Measurements from ENCODE around the gene ACTN3.

ACTN3 gene

DNA sequence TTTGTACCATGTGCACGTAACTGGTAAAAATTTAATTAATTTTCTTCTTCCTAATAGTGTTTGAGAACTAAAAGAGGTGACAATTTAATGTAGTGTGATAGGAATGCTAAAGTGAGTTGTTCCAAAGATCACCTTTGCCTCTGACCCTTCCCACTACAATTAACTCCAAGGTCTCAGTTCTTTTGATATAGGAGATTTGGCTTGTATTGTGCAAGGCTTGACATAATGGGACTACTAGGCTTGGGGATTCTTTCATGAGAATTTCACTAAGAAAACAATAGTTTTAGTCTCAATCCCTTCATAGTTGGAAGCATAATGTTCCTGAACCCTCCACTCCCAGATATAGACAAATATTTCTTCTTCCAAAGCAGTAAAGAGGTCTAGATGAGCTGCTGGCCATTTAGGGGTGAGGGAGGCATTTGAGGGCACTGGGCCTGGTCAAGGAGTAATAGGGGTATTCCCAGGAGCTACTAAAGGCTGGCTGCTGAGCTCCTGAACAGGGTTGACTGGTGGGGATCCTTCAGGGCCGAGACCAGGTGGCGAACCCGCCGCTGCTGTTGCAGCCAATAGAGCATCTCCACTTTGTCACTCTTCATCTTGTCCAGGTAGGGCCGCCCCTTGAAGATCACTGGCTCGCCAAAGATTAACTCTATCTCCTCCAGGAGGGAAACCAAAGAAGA, 43.4 kb downstream of the ACTN3 start:
- Histone ChIP-seq H3F3A (ENCODE audit: low read depth) (no peaks in the 10 kb centered on the region), H2AFZ (ENCODE audit: low read length) (no peak overlapping the region), H3K4me1 (ENCODE audit: insufficient read depth, low read length, poor library complexity, severe bottlenecking) (peaks cover 14% of the 10 kb centered on the region), H3K36me3 (ENCODE audit: insufficient read depth, low read length) (no peaks in the 10 kb centered on the region), H3K9ac (ENCODE audit: low read depth, low read length, poor library complexity, severe bottlenecking) (no peak overlapping the region), H3K9me3 (ENCODE audit: insufficient read depth, low read depth, low read length) (no peaks in the 10 kb centered on the region), H3K79me2 (ENCODE audit: insufficient read depth, low read length) (peaks cover 10% of the 10 kb centered on the region; the same call in 1 of the 2 replicates), H3K4me2 (ENCODE audit: low read depth, low read length, poor library complexity, severe bottlenecking) (no peak overlapping the region), H3K9me2 (replicated peaks; ENCODE audit: low read depth, low read length) (no peaks in the 10 kb centered on the region), H3K4me3 (ENCODE audit: low read length, poor library complexity, severe bottlenecking) (no peak overlapping the region), H4K20me1 (ENCODE audit: insufficient read depth, low read length, poor library complexity, severe bottlenecking) (no peaks in the 10 kb centered on the region), H3K27me3 (ENCODE audit: insufficient read depth, low read length, poor library complexity, severe bottlenecking) (no peaks in the 10 kb centered on the region)
- no peak for TF ChIP-seq EZH2phosphoT487 (IDR thresholded peaks at IDR 0.05; ENCODE audit: borderline replicate concordance)
- TF ChIP-seq, protein P1, sequence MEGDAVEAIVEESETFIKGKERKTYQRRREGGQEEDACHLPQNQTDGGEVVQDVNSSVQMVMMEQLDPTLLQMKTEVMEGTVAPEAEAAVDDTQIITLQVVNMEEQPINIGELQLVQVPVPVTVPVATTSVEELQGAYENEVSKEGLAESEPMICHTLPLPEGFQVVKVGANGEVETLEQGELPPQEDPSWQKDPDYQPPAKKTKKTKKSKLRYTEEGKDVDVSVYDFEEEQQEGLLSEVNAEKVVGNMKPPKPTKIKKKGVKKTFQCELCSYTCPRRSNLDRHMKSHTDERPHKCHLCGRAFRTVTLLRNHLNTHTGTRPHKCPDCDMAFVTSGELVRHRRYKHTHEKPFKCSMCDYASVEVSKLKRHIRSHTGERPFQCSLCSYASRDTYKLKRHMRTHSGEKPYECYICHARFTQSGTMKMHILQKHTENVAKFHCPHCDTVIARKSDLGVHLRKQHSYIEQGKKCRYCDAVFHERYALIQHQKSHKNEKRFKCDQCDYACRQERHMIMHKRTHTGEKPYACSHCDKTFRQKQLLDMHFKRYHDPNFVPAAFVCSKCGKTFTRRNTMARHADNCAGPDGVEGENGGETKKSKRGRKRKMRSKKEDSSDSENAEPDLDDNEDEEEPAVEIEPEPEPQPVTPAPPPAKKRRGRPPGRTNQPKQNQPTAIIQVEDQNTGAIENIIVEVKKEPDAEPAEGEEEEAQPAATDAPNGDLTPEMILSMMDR (conservative IDR thresholded peaks at IDR 0.05; ENCODE audit: low read length), result no peak

DNA sequence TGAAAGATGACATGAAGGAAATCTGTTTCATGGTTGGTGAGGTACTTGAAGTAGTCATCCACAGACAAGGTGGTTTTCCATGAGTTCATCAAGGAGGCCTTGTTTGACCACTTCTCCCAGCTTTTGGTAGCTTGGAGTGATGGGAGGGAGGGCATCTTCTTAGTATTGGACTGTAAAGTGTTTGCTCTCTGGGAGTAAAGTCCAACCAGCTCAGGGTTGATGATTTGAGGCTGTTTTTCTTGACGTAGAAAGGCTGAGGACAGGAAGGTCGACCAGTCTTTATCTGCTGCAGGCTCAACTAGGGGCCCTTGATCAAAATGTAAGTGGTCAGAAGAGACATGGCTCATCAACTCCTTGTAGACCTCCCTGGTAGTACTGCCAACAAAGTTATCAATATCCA, 44.5 kb downstream of the ACTN3 start:
- Histone ChIP-seq H3K36me3 (ENCODE audit: insufficient read depth, low read length) (no peaks in the 10 kb centered on the region), H3K4me2 (ENCODE audit: low read depth, low read length, poor library complexity, severe bottlenecking) (no peak overlapping the region), H3K9me3 (ENCODE audit: insufficient read depth, low read depth, low read length) (no peaks in the 10 kb centered on the region), H3K79me2 (ENCODE audit: insufficient read depth, low read length) (peaks cover 10% of the 10 kb centered on the region; the same call in 1 of the 2 replicates), H3K4me3 (ENCODE audit: low read length, poor library complexity, severe bottlenecking) (no peak overlapping the region), H2AFZ (ENCODE audit: low read length) (no peak overlapping the region), H4K20me1 (ENCODE audit: insufficient read depth, low read length, poor library complexity, severe bottlenecking) (no peaks in the 10 kb centered on the region), H3K27me3 (ENCODE audit: insufficient read depth, low read length, poor library complexity, severe bottlenecking) (no peaks in the 10 kb centered on the region), H3F3A (ENCODE audit: low read depth) (no peaks in the 10 kb centered on the region), H3K4me1 (ENCODE audit: insufficient read depth, low read length, poor library complexity, severe bottlenecking) (peaks cover 14% of the 10 kb centered on the region), H3K9ac (ENCODE audit: low read depth, low read length, poor library complexity, severe bottlenecking) (no peak overlapping the region), H3K9me2 (replicated peaks; ENCODE audit: low read depth, low read length) (no peaks in the 10 kb centered on the region)
- TF ChIP-seq, protein P1 (conservative IDR thresholded peaks at IDR 0.05; ENCODE audit: low read length), result no peak

DNA sequence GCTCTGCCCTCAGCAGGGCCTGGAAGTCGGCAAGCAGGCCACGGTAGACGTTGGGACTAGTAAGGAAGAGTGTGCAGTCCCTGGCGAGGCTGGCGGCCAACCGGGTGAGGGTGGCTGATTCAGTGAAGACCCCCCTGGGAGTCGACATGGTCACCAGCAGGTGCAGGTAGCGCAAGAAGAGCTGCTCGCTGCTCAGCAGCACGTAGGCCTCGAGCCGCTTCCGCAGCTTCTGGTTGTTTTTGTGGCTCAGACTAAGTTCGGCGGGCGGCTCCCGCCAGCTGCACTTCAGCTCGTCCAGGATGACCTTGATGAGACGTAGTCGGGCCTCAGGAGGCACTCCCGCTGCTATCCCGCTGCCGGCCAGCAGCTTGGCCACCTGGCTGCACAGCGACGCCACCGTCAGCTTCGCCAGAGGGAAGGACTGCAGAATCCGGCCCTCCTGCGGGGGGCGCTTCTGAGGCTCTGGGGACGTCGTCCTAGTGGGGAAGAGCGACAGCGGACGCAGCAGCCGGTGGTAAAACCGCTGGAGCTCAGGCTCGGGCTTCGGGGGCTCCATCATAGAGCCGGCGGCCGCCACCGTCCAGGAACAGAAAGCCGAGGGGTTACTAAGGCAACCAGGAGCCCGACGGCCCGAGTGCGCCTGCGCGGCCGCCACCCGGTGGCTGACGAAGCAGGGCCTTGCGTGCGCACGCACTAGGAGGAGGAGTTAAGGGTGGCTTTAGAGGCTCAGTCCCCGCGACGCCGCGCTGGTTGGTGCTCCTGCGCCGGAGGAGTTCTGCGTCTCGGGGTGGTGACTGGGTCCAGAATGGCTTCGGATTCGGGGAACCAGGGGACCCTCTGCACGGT, 46.0 kb downstream of the ACTN3 start, which contains the start of the genes CCDC87 and CCS:
TSS of gene CCDC87 (minus strand) at position 607 of the 846 bp plus-strand sequence. CDS start at position 559, 48 bp downstream.
TSS of gene CCS (plus strand) at position 729 of the 846 bp plus-strand sequence. CDS start at position 806, 77 bp downstream.
- Histone ChIP-seq H3K27me3 (ENCODE audit: insufficient read depth, low read length, poor library complexity, severe bottlenecking) (no peaks in the 10 kb centered on the region), H3F3A (ENCODE audit: low read depth) (no peaks in the 10 kb centered on the region), H3K9ac (ENCODE audit: low read depth, low read length, poor library complexity, severe bottlenecking) (peak within 1 kb of the TSS; percentile 90), H3K4me2 (ENCODE audit: low read depth, low read length, poor library complexity, severe bottlenecking) (peak within 1 kb of the TSS; percentile 96), H3K79me2 (ENCODE audit: insufficient read depth, low read length) (peaks cover 10% of the 10 kb centered on the region; the same call in 1 of the 2 replicates), H3K9me3 (ENCODE audit: insufficient read depth, low read depth, low read length) (no peaks in the 10 kb centered on the region), H3K4me3 (ENCODE audit: low read length, poor library complexity, severe bottlenecking) (peak within 1 kb of the TSS; percentile 99), H3K9me2 (replicated peaks; ENCODE audit: low read depth, low read length) (no peaks in the 10 kb centered on the region), H3K4me1 (ENCODE audit: insufficient read depth, low read length, poor library complexity, severe bottlenecking) (peaks cover 14% of the 10 kb centered on the region), H2AFZ (ENCODE audit: low read length) (peak within 1 kb of the TSS; percentile 98), H4K20me1 (ENCODE audit: insufficient read depth, low read length, poor library complexity, severe bottlenecking) (no peaks in the 10 kb centered on the region), H3K36me3 (ENCODE audit: insufficient read depth, low read length) (no peaks in the 10 kb centered on the region)
- no peak for TF ChIP-seq EZH2phosphoT487 (IDR thresholded peaks at IDR 0.05; ENCODE audit: borderline replicate concordance)
- TF ChIP-seq, protein P1 (conservative IDR thresholded peaks at IDR 0.05; ENCODE audit: low read length), result peak; percentile 83
